ENCODE results near the gene LGR5. TPM values are rescaled to one million over a fixed set of nuclear protein-coding genes. Genes with fewer than 3 reads are reported as not detected.

The LGR5 gene
- total and polyA plus RNA-seq, 2 donors (not counting 3 experiments of a cell fraction or from before 2014, with no cell fraction given), result not detected

GRCh38 chr12:71472441-71472911, 32.9 kb downstream of the LGR5 start:
- no peak for FAIRE-seq
- no peak for DNase-seq (ENCODE audit: low read depth, low spot score)
- H3K9me3 ChIP-seq (replicated peaks; ENCODE audit: control insufficient read depth, insufficient read depth, low read length), result no peaks in the 10 kb centered on the region
- no peak overlapping the region for H3K4me2 ChIP-seq (ENCODE audit: insufficient read depth, low read length)
- peaks cover 0 to 2% of the 10 kb centered on the region in 2 experiments for H3K27me3 ChIP-seq (ENCODE audit: control insufficient read depth in 2 of 2, insufficient read depth in 2 of 2, low read length in 2 of 2)
- H3K9me1 ChIP-seq (replicated peaks; ENCODE audit: control insufficient read depth, extremely low read depth, insufficient read depth, low read length), result no peaks in the 10 kb centered on the region
- no peaks in the 10 kb centered on the region for H4K20me1 ChIP-seq (replicated peaks; ENCODE audit: control insufficient read depth, extremely low read depth, insufficient read depth, low read length)
- CTCF ChIA-PET, result no interaction called here
- H3K9ac ChIP-seq (replicated peaks; ENCODE audit: extremely low read depth, insufficient read depth, low read length), result no peak overlapping the region
- POLR2A ChIA-PET, result no interaction called here
- H3K79me2 ChIP-seq (ENCODE audit: control insufficient read depth, insufficient read depth, low read length), result no peaks in the 10 kb centered on the region
- no peak overlapping the region for H3K27ac ChIP-seq (ENCODE audit: insufficient read depth, low read depth, low read length)
- dilution Hi-C loops (cut with MboI; ENCODE audit: extremely low pct_ligation_motif_present, low sequenced_read_pairs), result no loop called here
- TF ChIP-seq JUN (IDR thresholded peaks at IDR 0.05; ENCODE audit: borderline replicate concordance, insufficient read depth, insufficient read length, low read depth) (no peak), CTCF (IDR thresholded peaks at IDR 0.05; ENCODE audit: extremely low read depth in 1 of 2, insufficient read depth in 1 of 2, low read depth in 1 of 2, low read length in 2 of 2) (no peak), GATA2 (IDR thresholded peaks at IDR 0.05; ENCODE audit: insufficient read depth, insufficient read length, low read depth, low read length) (no peak), EZH2 (IDR thresholded peaks at IDR 0.05; ENCODE audit: borderline replicate concordance, low read depth, low read length, severe bottlenecking) (no peak), POLR2A (IDR thresholded peaks at IDR 0.05; ENCODE audit: low read depth, low read length) (no peak), POLR2AphosphoS5 (IDR thresholded peaks at IDR 0.05; ENCODE audit: insufficient read depth, low read depth, low read length) (no peak), FOS (IDR thresholded peaks at IDR 0.05; ENCODE audit: borderline replicate concordance, insufficient read depth, low read length) (no peak), MYC (IDR thresholded peaks at IDR 0.05; ENCODE audit: low read depth, low read length) (no peak), MAX (IDR thresholded peaks at IDR 0.05; ENCODE audit: insufficient read depth, insufficient read length) (no peak)
- H3K4me3 ChIP-seq (replicated peaks in 1 of 3; ENCODE audit: insufficient read depth in 1 of 3, low read depth in 1 of 3, low read length in 3 of 3), result no peak overlapping the region
- intact Hi-C loops (cut with micrococcal nuclease), result no loop called here
- H2AFZ ChIP-seq (ENCODE audit: low read depth, low read length), result no peak overlapping the region
- H3K4me1 ChIP-seq (ENCODE audit: control insufficient read depth, extremely low read depth, insufficient read depth, low read length), result no peaks in the 10 kb centered on the region
- BruUV-seq (replicated peaks), result no TSS peak
- H3K36me3 ChIP-seq (ENCODE audit: control insufficient read depth in 2 of 2, extremely low read depth in 1 of 2, insufficient read depth in 2 of 2, low read length in 2 of 2), result no peaks in the 10 kb centered on the region

Measured in endothelial cell of umbilical vein (primary cell).